ENCODE results near the gene CEP152.
"Not testable (repeated sequence)": the region's sequence is repeated elsewhere in the genome, so short reads cannot be mapped to it uniquely, and the experiment has no call there.

The CEP152 gene

DNA sequence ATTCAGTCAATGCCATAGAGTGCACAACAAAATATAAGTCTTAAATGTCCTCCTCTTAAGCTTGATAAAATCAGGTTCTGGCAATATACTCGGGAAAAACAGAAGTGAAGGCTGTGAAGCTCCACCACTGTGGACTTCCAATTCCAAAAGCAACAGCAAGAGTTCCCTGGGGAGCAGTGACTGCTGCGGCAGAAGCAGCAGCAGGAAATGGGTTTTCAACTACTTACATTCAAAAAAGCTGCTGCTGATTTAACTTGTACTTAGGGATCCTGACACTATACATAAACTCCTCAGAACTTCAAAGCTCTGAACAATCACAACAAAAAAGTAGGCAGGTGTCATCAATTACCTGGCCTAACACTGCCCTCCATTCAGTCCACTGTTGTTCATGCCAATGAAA, 4.7 kb downstream of the CEP152 start:
- DNase-seq: no peak

GRCh38 chr15:48805591-48805990, 5.3 kb downstream of the CEP152 start:
- DNase-seq: no peak

DNA sequence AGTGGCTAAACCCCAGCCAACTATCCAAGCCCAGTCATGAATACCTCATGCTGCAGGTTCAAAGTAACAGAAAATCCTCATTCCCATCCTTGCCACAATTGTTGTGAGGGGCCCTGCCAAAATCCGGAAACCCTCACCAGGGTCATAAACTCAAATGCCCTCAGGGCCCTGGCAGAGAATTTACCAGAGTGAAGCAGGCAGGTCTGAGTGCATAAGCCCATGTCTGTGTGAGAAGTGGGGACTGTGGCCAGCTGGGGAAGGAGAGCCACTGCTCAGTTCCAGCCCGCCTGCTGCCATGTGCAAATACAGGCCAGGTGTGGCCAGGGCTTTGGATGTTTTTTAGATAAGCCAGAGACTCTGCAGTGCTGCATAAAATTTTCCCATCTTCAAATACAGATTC, 7.0 kb downstream of the CEP152 start:
- DNase-seq: no peak

DNA sequence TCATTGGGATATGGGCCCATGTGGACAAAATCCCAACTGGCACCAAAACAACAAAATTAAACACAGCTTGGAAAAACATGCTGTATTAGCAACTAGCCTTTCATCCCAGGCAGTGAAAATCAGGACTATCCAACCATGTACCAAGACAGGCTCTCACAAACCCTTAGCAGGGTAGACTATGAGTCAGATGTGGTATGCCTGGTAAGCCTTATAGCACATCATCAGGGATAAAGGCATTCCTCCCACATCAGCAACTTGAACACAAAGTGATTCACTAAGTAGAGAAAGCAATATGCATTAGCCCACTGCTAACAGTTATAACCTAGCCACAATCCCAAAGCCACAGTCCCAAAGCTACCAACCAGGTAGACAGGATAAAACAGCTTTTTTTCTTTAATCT, 8.0 kb downstream of the CEP152 start:
- no peak for DNase-seq

- no peak for DNase-seq
These were observed 8.6 kb downstream of the CEP152 start for GRCh38 chr15:48802257-48802656.

DNA sequence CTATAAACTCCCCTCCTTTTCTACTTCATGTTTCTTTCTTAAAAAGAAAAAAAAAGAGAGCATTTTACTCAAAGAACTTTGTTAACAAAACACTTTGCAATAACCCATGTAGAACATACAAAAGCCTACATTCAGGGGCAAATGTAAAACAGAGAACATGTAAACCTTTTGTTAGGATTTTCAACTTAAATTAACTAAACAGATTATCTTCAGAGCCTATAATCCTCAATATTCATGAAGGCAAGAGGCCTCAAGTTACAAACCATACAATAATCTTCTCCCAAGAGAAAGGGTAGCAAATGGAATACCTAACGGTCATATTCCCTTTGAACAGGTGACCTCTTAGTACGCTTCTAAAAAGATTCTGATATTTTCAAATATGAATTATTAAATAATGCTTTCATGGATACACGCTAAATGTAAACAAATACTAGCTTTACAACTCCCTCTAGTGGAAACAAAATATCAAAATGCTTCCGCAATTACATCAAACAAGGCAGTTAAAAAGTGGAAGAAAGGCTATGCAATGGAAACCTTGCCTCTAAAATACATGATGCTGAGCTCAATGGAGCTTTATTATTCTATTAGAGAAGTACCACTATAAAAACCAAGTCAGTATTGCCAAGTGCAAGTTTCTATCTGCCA, 9.9 kb downstream of the CEP152 start:
- DNase-seq: no peak

DNA sequence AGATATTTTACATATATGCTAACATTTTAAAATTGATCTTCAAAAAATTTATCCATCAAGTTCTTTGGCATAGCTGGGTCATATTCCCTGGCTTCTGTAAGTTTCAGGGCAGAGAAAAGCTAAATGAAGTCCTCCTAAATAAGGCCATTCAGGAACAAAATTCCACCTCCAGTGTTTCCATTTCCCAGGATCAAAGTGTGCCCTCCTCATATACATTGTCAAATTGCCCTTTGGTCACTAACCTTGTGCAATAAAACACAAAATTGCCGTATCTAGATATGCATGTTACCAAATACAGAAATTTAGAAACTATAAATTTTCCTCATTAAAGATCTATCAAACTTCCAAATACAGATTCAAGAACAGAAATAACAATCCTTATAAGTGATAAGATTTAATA, 10.6 kb downstream of the CEP152 start:
- DNase-seq: no peak

GRCh38 chr15:48798319-48798718, 12.6 kb downstream of the CEP152 start:
- no peak for DNase-seq

DNA sequence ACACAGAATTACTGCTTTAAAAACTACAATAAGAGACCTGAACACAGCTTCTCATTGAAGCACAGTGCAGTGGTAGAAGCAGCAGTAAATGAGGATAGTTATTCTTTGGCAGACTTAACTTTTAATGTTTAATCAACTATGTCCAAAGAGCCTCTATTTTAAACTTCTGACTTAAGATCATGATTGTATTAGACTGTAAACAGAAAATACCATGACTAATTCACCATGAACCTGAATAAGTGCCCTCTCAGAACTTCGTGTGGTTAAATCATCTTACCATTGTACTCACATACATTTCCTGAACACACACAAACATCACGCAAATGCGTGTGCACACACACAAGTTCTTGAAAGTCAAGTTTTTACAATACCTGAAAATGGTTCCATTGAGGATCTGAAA, 13.9 kb downstream of the CEP152 start:
- no peak for DNase-seq

GRCh38 chr15:48796521-48796920, 14.3 kb downstream of the CEP152 start:
- DNase-seq: no peak

GRCh38 chr15:48795901-48796300, 15.0 kb downstream of the CEP152 start:
- DNase-seq: no peak

DNA sequence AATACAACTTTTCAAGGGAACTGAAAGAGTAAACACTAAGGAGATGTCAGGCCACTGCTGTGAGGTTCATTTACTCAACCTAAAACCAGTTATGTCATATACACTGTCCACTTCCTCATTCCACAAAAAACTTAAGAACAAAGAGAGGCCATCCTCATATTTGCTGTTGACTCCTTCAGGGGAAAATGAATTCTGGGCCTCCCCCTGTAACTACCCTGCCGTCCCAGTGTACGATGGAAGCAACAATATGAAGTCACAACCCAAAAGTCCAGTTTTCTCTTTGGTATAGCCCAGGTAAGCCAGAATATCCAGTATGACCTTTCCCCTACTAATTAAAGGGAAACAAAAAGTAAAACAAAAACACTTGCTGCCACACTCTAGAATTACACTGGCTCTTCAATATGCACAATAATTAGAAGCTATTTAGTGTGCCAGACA, 16.2 kb downstream of the CEP152 start:
- no peak for DNase-seq

- DNase-seq: no peak
These were observed 18.5 kb downstream of the CEP152 start for GRCh38 chr15:48792408-48792807.

DNA sequence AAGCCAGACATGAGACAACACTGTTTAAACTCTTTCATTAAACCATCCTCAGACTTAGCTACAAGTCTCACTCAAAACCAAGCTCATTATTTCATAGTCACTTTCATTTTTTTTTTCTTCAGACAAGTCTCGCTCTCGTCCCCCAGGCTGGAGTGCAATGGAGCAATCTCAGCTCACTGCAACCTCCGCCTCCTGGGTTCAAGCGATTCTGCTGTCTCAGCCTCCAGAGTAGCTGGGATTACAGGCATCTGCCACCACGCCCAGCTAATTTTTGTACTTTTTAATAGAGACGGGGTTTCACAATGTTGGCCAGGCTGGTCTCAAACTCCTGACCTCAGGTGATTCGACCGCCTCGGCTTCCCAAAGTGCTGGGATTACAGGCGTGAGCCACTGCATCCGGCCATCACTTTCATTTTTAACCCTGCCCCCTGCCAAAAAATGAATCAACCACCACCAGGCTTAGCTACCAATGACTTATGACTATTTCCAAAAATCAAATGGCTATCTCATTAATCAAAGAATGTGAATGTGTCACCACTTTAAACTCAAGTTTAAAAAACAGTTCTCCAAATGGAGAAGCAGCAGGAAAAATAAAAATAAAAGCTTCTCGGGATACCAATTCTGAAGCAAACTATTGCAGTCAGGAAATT, 20.3 kb downstream of the CEP152 start:
- not testable (repeated sequence) for DNase-seq

DNA sequence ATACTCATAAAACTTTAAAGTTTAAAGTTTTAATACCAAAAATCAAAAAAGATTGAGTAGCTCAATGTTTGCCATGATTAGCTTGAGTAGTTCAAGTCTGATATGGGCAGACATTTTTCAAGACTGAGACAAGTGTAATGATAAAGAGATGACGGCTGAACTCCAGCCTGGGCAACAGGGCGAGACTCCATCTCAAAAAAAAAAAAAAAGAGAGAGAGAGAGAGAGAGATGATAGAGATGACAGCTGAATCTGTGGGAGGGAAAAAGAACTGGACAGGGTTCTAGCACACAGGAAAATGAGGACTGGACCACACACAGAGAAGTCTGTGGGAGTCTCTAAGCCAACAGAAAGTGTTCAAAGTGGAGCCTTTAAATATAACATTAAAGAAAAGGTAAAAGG, 25.2 kb downstream of the CEP152 start:
- DNase-seq: no peak

DNA sequence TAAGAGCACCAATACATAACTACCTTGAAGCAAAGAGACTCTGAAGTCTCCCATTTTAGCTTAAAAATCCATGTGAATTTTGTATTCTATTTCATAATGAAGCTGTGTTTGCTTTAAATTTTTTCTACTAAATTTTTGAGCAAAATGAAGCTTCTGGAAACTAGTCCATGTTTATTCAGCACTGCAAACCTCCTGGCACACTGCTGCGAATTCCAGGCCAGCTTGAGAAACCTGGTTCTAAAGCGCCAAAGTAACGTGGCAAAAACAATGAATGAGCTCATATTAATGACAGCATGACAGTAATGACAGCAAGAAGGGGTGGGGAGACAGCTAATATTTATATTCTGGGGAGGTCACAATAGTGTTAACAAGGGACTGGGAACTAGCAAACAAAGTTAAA, 25.7 kb downstream of the CEP152 start:
- no peak for DNase-seq

DNA sequence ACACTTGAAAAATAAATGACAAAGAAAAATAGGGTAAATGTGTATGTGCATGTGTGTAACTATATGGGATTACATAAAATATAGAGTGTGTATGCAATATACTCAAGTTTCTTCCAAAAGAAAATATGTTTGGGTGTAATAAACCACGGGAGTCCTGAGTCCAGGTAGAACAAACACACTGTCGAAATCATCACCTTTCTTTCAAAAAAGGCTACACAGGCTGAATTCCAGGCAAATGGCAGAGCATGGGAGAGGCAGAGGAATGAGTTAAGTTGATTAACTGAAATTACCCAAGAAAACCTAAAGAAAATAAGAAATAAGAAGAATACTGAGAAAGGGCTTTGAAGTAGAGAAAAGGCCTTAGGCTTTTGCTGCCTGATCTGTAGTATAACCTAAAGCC, 26.1 kb downstream of the CEP152 start:
- DNase-seq: no peak

GRCh38 chr15:48782911-48783310, 28.0 kb downstream of the CEP152 start:
- no peak for DNase-seq

DNA sequence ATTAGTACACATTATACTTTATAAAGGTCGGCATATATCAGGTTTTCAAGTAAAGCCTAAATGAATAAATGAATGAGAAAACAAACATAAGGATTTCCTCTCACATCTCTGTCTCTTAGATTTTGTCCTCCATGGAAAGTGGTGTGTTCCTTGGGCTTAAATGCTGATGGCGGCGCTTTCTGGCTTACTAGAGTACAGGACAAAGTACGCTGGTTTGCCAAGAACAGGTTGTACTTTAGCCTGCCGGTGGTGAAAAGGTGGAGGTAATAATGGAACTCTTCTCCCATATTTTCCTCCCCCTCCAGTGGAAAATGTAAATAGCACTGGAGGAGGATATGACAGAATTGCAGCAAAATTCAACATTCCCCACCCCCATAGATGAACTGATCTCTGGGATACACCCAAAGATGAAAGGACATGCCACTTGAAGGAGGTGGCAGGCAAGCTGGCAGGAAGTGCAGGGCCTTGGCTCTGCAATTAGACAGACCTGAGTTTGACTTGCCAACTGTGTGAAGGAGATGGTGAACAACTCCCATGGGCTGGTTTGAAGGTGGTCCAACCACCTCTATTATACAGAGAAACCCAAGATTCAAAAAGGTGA, 29.3 kb downstream of the CEP152 start:
- no peak for DNase-seq

DNA sequence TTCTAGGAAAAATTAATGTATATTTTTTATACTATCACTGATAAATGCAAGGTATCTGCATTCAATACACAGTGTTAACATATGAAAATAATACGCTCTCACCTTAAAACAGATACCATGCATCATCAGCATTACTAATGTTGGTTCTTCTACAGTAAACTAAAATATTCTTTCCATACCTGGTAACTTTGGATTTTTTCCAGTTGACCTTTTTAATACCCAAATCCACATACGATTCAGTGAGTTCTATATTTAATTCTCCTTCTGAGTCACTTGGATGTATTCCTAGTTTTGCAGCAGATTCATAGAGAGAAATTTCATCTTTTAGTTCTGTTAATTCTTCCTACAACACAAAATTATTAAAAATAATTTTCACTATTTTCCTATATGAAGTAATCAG, 29.9 kb downstream of the CEP152 start:
- no peak for DNase-seq

DNA sequence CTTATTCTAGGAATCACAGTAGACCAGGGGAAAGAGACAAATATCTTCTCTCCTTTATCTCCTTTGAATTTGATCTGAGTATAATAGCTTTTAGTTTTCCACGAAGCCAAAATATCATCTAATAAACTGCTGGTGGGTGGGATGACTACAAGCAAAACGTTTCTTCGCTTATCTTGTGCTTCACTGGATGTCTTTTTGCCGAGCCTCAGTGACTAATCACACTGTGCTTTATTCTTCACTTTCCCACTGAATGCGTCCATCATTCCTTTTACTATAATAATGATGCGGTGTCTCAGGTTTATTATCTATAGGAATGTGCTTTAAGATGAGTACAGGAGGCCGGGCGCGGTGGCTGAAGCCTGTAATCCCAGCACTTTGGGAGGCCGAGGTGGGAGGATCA, 32.5 kb downstream of the CEP152 start:
- DNase-seq: no peak

GRCh38 chr15:48777645-48778330, 33.1 kb downstream of the CEP152 start:
- no peak for DNase-seq

- DNase-seq: no peak
These were observed 35.3 kb downstream of the CEP152 start for GRCh38 chr15:48775546-48775945.

- DNase-seq: no peak
These were observed 36.4 kb downstream of the CEP152 start for GRCh38 chr15:48774484-48774883.

Measured in CD4-positive, alpha-beta T cell treated with Interleukin-15 for 1 hour (primary cell).